H1 (cell line): ENCODE measurements around the gene TMEM176B. TPM values are rescaled to one million over a fixed set of nuclear protein-coding genes. Genes with fewer than 3 reads are reported as not detected.

Experiments
- CTCF ChIA-PET: fragments of 300-600 bp; sonication (Branson Sonifier 250); formaldehyde crosslinking; loops from one replicate; lab custom pipeline; 2021; ENCODE audit not compliant: partially characterized antibody; lab: Charles Lee
- POLR2A ChIA-PET: fragments of 300-600 bp; sonication (Branson Sonifier 250); formaldehyde crosslinking; loops from one replicate; lab custom pipeline; 2021; ENCODE audit warnings: inconsistent platforms; ENCODE audit not compliant: partially characterized antibody; lab: Charles Lee
- DNase-seq, 2 experiments: peaks; one replicate each; pipeline versions ENCODE4 v3.0.0 to v3.0.0-alpha.2; 2010 to 2022; ENCODE audit warnings: low spot score in 2 of 2, low read depth in 1 of 2, mixed read lengths in 1 of 2
- FAIRE-seq: peaks from 2 replicates; lab custom pipeline; 2011; peaks lifted over from hg19 to GRCh38; lab: Jason Lieb, UNC
- H2AFZ ChIP-seq: 2 replicates; pipeline ENCODE4 v1.8.1; 2012; ENCODE audit warnings: low read length, inconsistent platforms
- H2AK5ac ChIP-seq: 2 replicates; pipeline ENCODE4 v1.6.1; 2013; ENCODE audit warnings: low read depth, low read length
- H2BK120ac ChIP-seq: replicated peaks from 2 replicates; pipeline ENCODE3; 2013; ENCODE audit warnings: low read depth, low read length, inconsistent platforms
- H2BK12ac ChIP-seq: 2 replicates; pipeline ENCODE4 v1.6.1; 2013; ENCODE audit warnings: low read depth, low read length
- H2BK15ac ChIP-seq: 2 replicates; pipeline ENCODE4 v1.6.1; 2013; ENCODE audit warnings: low read length
- H2BK20ac ChIP-seq: 2 replicates; pipeline ENCODE4 v1.6.1; 2013; ENCODE audit warnings: low read length
- H2BK5ac ChIP-seq: 2 replicates; pipeline ENCODE4 v1.6.1; 2013; ENCODE audit warnings: low read depth, low read length
- H3K14ac ChIP-seq: 2 replicates; pipeline ENCODE4 v1.6.1; 2013; ENCODE audit warnings: inconsistent platforms; ENCODE audit not compliant: insufficient read length
- H3K18ac ChIP-seq: 2 replicates; pipeline ENCODE4 v1.6.1; 2013; ENCODE audit warnings: low read length; ENCODE audit errors: extremely low read depth
- H3K23ac ChIP-seq: 2 replicates; pipeline ENCODE4 v1.6.1; 2013; ENCODE audit warnings: inconsistent platforms; ENCODE audit not compliant: insufficient read length
- H3K23me2 ChIP-seq: 2 replicates; pipeline ENCODE4 v1.6.1; 2013; ENCODE audit warnings: low read depth, low read length
- H3K27ac ChIP-seq: 2 replicates; pipeline ENCODE4 v1.6.1; 2011; ENCODE audit warnings: low read depth, low read length, inconsistent platforms
- H3K27me3 ChIP-seq, 4 experiments: replicated peaks in 1 of 4; 1 replicate in 1 of 4; 2 replicates in 3 of 4; pipeline versions ENCODE4 v1.6.1 to v1.8.1; 2011 to 2013; ENCODE audit warnings: low read length in 3 of 4, mild to moderate bottlenecking in 3 of 4, inconsistent platforms in 2 of 4, mixed read lengths in 2 of 4, moderate library complexity in 1 of 4; ENCODE audit not compliant: control insufficient read depth in 3 of 4, insufficient read depth in 3 of 4; ENCODE audit errors: extremely low read depth in 1 of 4
- H3K36me3 ChIP-seq, 4 experiments: 2 replicates each; pipeline versions ENCODE4 v1.6.1 to v1.8.1; 2011 to 2013; ENCODE audit warnings: mild to moderate bottlenecking in 4 of 4, low read length in 3 of 4, moderate library complexity in 2 of 4, control low read depth in 1 of 4, inconsistent platforms in 1 of 4; ENCODE audit not compliant: insufficient read depth in 4 of 4, control insufficient read depth in 2 of 4
- H3K4ac ChIP-seq: replicated peaks from 2 replicates; pipeline ENCODE3; 2013; ENCODE audit warnings: low read length, low read depth, mixed read lengths, inconsistent platforms; ENCODE audit not compliant: insufficient read length
- H3K4me1 ChIP-seq, 4 experiments: replicated peaks in 1 of 4; 1 replicate in 1 of 4; 2 replicates in 3 of 4; pipeline versions ENCODE4 v1.6.1 to v1.8.1; 2011 to 2013; ENCODE audit warnings: low read length in 3 of 4, inconsistent platforms in 2 of 4, mixed read lengths in 1 of 4; ENCODE audit not compliant: insufficient read depth in 4 of 4, control insufficient read depth in 3 of 4
- H3K4me2 ChIP-seq, 2 experiments: 2 replicates each; pipeline versions ENCODE4 v1.6.1 to v1.8.1; 2011 to 2013; ENCODE audit warnings: low read depth in 2 of 2, low read length in 2 of 2, control low read depth in 1 of 2, inconsistent platforms in 1 of 2, mild to moderate bottlenecking in 1 of 2; ENCODE audit not compliant: insufficient read depth in 1 of 2
- H3K4me3 ChIP-seq, 4 experiments: fragments of 200-600, 300-600 bp in 1 of 4; sonication (generic), shearing (Covaris generic), sonication (Bioruptor Twin) in 1 of 4; 2 replicates each; pipeline versions ENCODE4 v1.5.1 to v1.8.1; 2011 to 2016; ENCODE audit warnings: low read length in 4 of 4, low read depth in 3 of 4, control low read depth in 2 of 4, inconsistent platforms in 2 of 4, mild to moderate bottlenecking in 2 of 4, mixed read lengths in 1 of 4, moderate library complexity in 1 of 4; ENCODE audit not compliant: insufficient read depth in 2 of 4; ENCODE audit errors: extremely low read depth in 1 of 4
- H3K56ac ChIP-seq: replicated peaks from 2 replicates; pipeline ENCODE3; 2013; ENCODE audit warnings: low read depth, mild to moderate bottlenecking, mixed read lengths, low read length, inconsistent platforms; ENCODE audit not compliant: insufficient read length
- H3K79me1 ChIP-seq: 2 replicates; pipeline ENCODE4 v1.6.1; 2013; ENCODE audit warnings: low read depth, low read length, control low read depth
- H3K79me2 ChIP-seq, 2 experiments: 2 replicates each; pipeline versions ENCODE4 v1.6.1 to v1.8.1; 2012 to 2013; ENCODE audit warnings: low read length in 2 of 2, mild to moderate bottlenecking in 2 of 2, inconsistent platforms in 1 of 2; ENCODE audit not compliant: insufficient read depth in 2 of 2, control insufficient read depth in 1 of 2
- H3K9ac ChIP-seq, 4 experiments: replicated peaks in 1 of 4; 1 replicate in 1 of 4; 2 replicates in 3 of 4; pipeline versions ENCODE4 v1.6.1 to v1.8.1; 2011 to 2013; ENCODE audit warnings: low read depth in 3 of 4, low read length in 3 of 4, control low read depth in 2 of 4, mild to moderate bottlenecking in 2 of 4, moderate library complexity in 2 of 4, inconsistent platforms in 1 of 4; ENCODE audit errors: extremely low read depth in 1 of 4
- H3K9me3 ChIP-seq, 2 experiments: 2 replicates each; pipeline versions ENCODE4 v1.6.1 to v1.8.1; 2012 to 2013; ENCODE audit warnings: mild to moderate bottlenecking in 2 of 2, moderate library complexity in 2 of 2, control low read depth in 1 of 2, inconsistent platforms in 1 of 2, low read depth in 1 of 2, low read length in 1 of 2, mixed read lengths in 1 of 2; ENCODE audit not compliant: insufficient read depth in 2 of 2
- H4K20me1 ChIP-seq, 2 experiments: replicated peaks in 1 of 2; 2 replicates each; pipeline versions ENCODE3 to v1.8.1; 2011 to 2013; ENCODE audit warnings: inconsistent platforms in 2 of 2, low read length in 2 of 2, mild to moderate bottlenecking in 1 of 2; ENCODE audit not compliant: insufficient read depth in 2 of 2, control insufficient read depth in 1 of 2
- H4K5ac ChIP-seq: 2 replicates; pipeline ENCODE4 v1.6.1; 2013; ENCODE audit warnings: low read length, low read depth, mixed read lengths, inconsistent platforms; ENCODE audit not compliant: insufficient read length
- H4K8ac ChIP-seq: 2 replicates; pipeline ENCODE4 v1.8.0; 2013; ENCODE audit warnings: mild to moderate bottlenecking, moderate library complexity, low read length, inconsistent platforms; ENCODE audit not compliant: insufficient read depth; ENCODE audit errors: extremely low read depth
- H4K91ac ChIP-seq: replicated peaks from 2 replicates; pipeline ENCODE3; 2013; ENCODE audit warnings: low read length, mixed read lengths, inconsistent platforms; ENCODE audit not compliant: insufficient read length
- ASH2L ChIP-seq: fragments of 200-600, 300-600 bp; sonication (generic); IDR thresholded peaks from one replicate; pipeline ENCODE4 v1.7.1; 2017; ENCODE audit warnings: low read length
- BCL11A ChIP-seq, 2 experiments: IDR thresholded peaks; one replicate each; pipeline ENCODE4 v1.6.1; 2011; ENCODE audit warnings: low read depth in 2 of 2, low read length in 2 of 2, mild to moderate bottlenecking in 2 of 2
- CBX5 ChIP-seq: fragments of 300-800, 300-1000 bp; sonication (generic); IDR thresholded peaks from 2 replicates; pipeline ENCODE4 v1.7.1; 2016; ENCODE audit warnings: antibody characterized with exemption, low read length, low read depth
- CREB1 ChIP-seq: IDR thresholded peaks from 2 replicates; pipeline ENCODE4 v1.6.1; 2012; ENCODE audit warnings: inconsistent platforms
- CTBP2 ChIP-seq: IDR thresholded peaks from 2 replicates; pipeline ENCODE4 v1.7.0; 2011; ENCODE audit warnings: borderline replicate concordance, mild to moderate bottlenecking, moderate library complexity, mixed read lengths, low read length; ENCODE audit not compliant: insufficient read depth, insufficient read length
- HDAC2 ChIP-seq, 2 experiments: fragments of 300-600 bp in 1 of 2; sonication (generic) in 1 of 2; IDR thresholded peaks; 2 replicates each; pipeline ENCODE4 v1.6.1; 2011 to 2012; ENCODE audit warnings: low read depth in 2 of 2, low read length in 2 of 2, mild to moderate bottlenecking in 2 of 2, moderate library complexity in 2 of 2, borderline replicate concordance in 1 of 2, inconsistent platforms in 1 of 2
- TAF7 ChIP-seq: optimal IDR thresholded peaks from 2 replicates; pipeline ENCODE3; 2011; ENCODE audit warnings: low read depth, mild to moderate bottlenecking, inconsistent platforms, low read length, moderate library complexity, borderline replicate concordance
- WGBS, 2 experiments: shearing (Covaris generic) in 1 of 2; methylation state at CpG; one replicate each; pipeline versions ENCODE4 v1.1.6 to v1.1.7; 2013 to 2015; ENCODE audit warnings: low lambda C conversion rate in 2 of 2, mixed read lengths in 2 of 2, inconsistent platforms in 1 of 2, low coverage in 1 of 2, missing lambda C conversion rate in 1 of 2; ENCODE audit not compliant: insufficient replicate concordance in 2 of 2, insufficient coverage in 1 of 2, insufficient read length in 1 of 2; ENCODE audit errors: extremely low coverage in 1 of 2, missing lambda C conversion rate in 1 of 2; 5-methylcytosine and 5-hydroxymethylcytosine counted together
- polyA plus RNA-seq, 7 experiments: library from polyadenylated mRNA; depleted of rRNA in 3 of 7; stranded (reverse) in 5 of 7; unstranded in 2 of 7; fragments of >200 nt in 5 of 7; fragments of 200-250 nt in 2 of 7; gene quantifications; 1 replicate in 5 of 7; 2 replicates in 1 of 7; 4 replicates in 1 of 7; pipeline versions ENCODE4 v1.2.1 to v1.2.3, GENCODE V29; 2011 to 2013; ENCODE audit warnings: missing spikeins in 2 of 7, mixed read lengths in 2 of 7
- total RNA-seq: library from RNA; stranded (reverse); fragmentation: NEBNext Ultra II Directional; extraction: Animal tissue kit (Norgen Biotek cat#: 25700); gene quantifications from 2 replicates; pipeline ENCODE4 v1.2.1, GENCODE V29; 2021

TMEM176B gene
- total and polyA plus RNA-seq, 2 of the 8 experiments (the other 6 are each of a cell fraction or from before 2014, with no cell fraction given): 1.2 to 2.1 TPM

- Histone ChIP-seq H3K9ac (no peak overlapping the region), H4K91ac (no peak overlapping the region), H2BK5ac (no peak overlapping the region), H2BK120ac (no peak overlapping the region), H3K4me1 (peaks cover 0 to 9% (median 4%) of the 10 kb centered on the region in 4 experiments; a peak in 6 of 7 replicates), H2BK20ac (no peak overlapping the region), H2AFZ (no peak overlapping the region), H4K8ac (no peak overlapping the region), H4K20me1 (no peaks in the 10 kb centered on the region), H3K79me1 (no peaks in the 10 kb centered on the region), H2BK15ac (no peak overlapping the region), H3K23me2 (peaks cover 14% of the 10 kb centered on the region), H3K4me2 (peak overlapping the region; percentile 84 to 87), H3K36me3 (peaks cover 0 to 11% (median 0%) of the 10 kb centered on the region in 4 experiments; a peak in 1 of 8 replicates), H3K79me2 (no peaks in the 10 kb centered on the region), H3K9me3 (no peaks in the 10 kb centered on the region; a peak in 1 of 4 replicates), H2AK5ac (no peak overlapping the region), H3K4ac (no peak overlapping the region), H2BK12ac (no peak overlapping the region), H4K5ac (no peak overlapping the region), H3K4me3 (peak overlapping the region in 1 of 4 experiments; percentile 66; a peak in 2 of 8 replicates), H3K56ac (no peak overlapping the region), H3K18ac (no peak overlapping the region), H3K14ac (no peak overlapping the region), H3K27me3 (peaks cover 37 to 49% (median 46%) of the 10 kb centered on the region in 4 experiments), H3K27ac (no peak overlapping the region), H3K23ac (no peak overlapping the region)
- FAIRE-seq: no peak
- POLR2A ChIA-PET: interaction anchor here (1.2 kb wide), 1 partner anchor 20 kb away, joined by 3 read pairs; no protein-coding TSS in a partner anchor
- no peak for DNase-seq
- 88% methylated on average over 3 of the region's 3 CpGs; no CpG with 5 or more reads in 1 of the 2 experiments for WGBS, 2 experiments
- no peak for TF ChIP-seq CBX5
- no peak for TF ChIP-seq CREB1
- TF ChIP-seq BCL11A (IDR thresholded peaks at IDR 0.05; ENCODE audit: low read depth in 2 of 2, low read length in 2 of 2): no peak
- no peak for TF ChIP-seq HDAC2 (IDR thresholded peaks at IDR 0.05; ENCODE audit: borderline replicate concordance in 1 of 2, low read depth in 2 of 2, low read length in 2 of 2)
- no peak for TF ChIP-seq CTBP2
- TF ChIP-seq ASH2L: no peak
- TF ChIP-seq TAF7: no peak
- CTCF ChIA-PET: interaction anchor here (0.8 to 1.9 kb wide), 9 partner anchors 9 to 350 kb away, joined by 3 to 6 read pairs (median 3); no protein-coding TSS in a partner anchor
Observed at GRCh38 chr7:150799156-150799555, 1.0 kb downstream of the TMEM176B start.
